GM21381 (cell line): ENCODE measurements around the gene SH3D19.
"Not testable (repeated sequence)": the region's sequence is repeated elsewhere in the genome, so short reads cannot be mapped to it uniquely, and the experiment has no call there.

ENCODE experiments used
- ATAC-seq: cut with Tn5 transposase; IDR thresholded peaks from one replicate; pipeline ENCODE4 v1.9.1; 2021; ENCODE audit warnings: mild to moderate bottlenecking, moderate library complexity; ENCODE audit not compliant: unreplicated experiment

The SH3D19 gene

GRCh38 chr4:151323667-151324066 lies 1.7 kb downstream of the SH3D19 start:
- ATAC-seq = no peak

DNA sequence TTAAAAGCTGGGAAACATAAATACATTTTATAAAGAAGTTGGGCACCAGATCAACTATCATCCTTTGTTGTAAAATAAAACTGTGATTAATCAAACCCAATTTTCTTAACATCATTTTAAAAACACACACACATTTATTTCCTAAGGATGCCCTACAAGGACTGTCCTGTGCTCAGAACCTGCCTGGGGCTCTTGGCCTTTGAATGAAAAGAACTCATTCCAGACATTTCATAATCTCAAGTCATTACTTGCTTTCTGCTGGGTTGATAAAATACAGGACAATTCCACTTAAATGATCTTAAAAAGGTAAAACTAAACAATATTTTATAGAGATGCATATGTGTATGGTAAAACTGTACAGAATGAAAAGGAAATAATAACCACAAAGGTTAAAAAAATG lies 2.8 kb downstream of the SH3D19 start:
- ATAC-seq = no peak

GRCh38 chr4:151322161-151322560 lies 3.2 kb downstream of the SH3D19 start:
- ATAC-seq = not testable (repeated sequence)

- ATAC-seq = no peak
These were observed 3.8 kb downstream of the SH3D19 start for GRCh38 chr4:151321586-151321985.

DNA sequence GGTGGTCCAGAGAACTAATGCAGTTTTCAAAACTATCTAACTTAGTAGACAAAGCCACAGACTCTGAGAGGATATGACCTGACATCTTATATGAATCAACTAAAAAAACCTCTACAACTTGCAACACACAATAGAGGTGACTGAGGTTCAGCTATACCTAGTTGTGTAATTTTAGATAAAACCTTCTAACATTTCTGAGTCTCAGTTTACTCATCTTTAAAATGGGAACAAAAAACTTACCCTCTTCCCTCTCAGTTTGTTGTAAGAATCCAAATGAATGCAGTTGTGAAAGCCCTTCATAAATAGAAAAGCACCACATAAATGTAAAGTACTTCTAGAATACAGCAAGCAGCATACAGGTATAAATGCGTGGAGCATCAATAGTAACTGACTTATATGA lies 5.9 kb downstream of the SH3D19 start:
- no peak for ATAC-seq

GRCh38 chr4:151318307-151319006 lies 6.9 kb downstream of the SH3D19 start:
- ATAC-seq = no peak

- no peak for ATAC-seq
These were observed 8.8 kb downstream of the SH3D19 start for GRCh38 chr4:151316645-151317044.

- no peak for ATAC-seq
These were observed 10.1 kb downstream of the SH3D19 start for GRCh38 chr4:151315212-151315886.

GRCh38 chr4:151314479-151314878 lies 10.9 kb downstream of the SH3D19 start:
- ATAC-seq = no peak

GRCh38 chr4:151314010-151314355 lies 11.4 kb downstream of the SH3D19 start:
- no peak for ATAC-seq

- ATAC-seq = no peak
These were observed 11.9 kb downstream of the SH3D19 start for GRCh38 chr4:151313306-151314009.

GRCh38 chr4:151310124-151310728 lies 15.2 kb downstream of the SH3D19 start:
- ATAC-seq = no peak

DNA sequence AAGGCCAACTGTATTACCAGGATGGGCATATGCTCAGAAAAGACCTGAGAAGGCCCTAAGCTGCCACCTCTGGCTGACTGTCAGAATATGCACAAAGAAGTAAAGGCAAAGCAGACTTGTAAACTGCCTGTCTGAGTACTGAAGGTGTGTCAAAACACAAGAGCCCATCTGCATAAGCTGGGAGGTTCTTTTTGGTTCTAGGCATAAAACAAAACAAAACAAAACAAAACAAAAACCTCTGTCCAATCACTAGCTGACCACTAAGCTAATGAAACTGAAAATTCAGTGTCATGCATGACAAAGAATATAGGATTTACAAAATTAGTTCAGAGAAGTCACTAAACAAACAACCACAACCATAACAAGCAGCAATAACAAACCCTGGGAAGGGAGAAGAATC lies 20.6 kb downstream of the SH3D19 start:
- peak; percentile 88 for ATAC-seq

GRCh38 chr4:151304226-151304625 lies 21.2 kb downstream of the SH3D19 start:
- ATAC-seq = no peak

GRCh38 chr4:151302432-151302831 lies 23.0 kb downstream of the SH3D19 start:
- no peak for ATAC-seq

DNA sequence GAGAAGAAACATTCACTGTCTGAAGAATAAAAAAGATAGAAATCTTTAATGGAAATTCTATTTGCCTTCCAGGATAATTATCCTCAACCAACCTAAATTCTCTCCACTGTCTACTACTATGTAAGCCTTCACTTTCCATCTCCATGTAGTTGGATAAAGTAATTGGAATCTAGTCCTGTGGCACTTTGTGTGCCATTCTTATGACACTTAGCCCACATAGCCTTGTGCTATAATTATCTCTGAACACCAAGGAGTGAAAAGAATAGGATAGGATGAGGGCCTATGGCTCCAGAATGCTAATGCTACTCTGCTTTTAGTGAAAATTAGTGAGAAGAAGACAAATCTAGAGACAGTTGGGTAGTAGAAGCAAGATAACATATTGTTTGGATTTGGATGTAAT lies 28.2 kb downstream of the SH3D19 start:
- no peak for ATAC-seq

- ATAC-seq = no peak
These were observed 29.2 kb downstream of the SH3D19 start for GRCh38 chr4:151296227-151296626.

DNA sequence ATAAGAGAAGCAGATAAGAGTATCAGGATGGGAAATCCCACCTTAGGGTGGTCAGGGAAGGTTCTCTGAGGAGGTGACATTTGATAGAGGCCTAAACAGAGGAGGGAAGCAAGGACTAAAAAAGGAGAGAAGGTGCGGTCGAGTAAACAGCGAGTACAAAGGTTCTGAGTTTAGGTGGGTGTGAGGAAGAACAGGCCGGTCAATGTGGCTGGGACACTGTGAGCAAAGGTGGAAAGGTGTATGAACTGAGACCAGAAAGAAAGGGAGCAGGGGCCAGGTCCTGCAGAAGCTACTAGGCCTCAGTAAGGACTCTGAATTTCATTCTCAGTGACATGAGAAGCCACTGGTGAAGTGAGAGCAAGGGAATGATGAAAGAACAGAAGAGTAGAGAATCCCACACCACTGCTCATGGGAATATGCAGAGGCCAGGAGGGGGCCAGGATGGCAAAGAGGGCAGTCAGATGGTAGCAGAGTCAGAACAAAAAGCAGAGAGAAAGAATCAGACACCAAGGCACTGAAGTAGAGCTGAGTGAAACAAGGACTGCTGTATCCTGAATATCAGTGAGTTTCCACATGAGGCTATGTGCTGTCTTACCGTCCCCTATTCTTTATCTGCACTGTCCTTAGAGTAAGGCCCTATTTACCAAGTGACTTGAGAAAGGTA lies 30.4 kb downstream of the SH3D19 start:
- ATAC-seq = no peak

GRCh38 chr4:151292038-151292437 lies 33.4 kb downstream of the SH3D19 start:
- no peak for ATAC-seq

DNA sequence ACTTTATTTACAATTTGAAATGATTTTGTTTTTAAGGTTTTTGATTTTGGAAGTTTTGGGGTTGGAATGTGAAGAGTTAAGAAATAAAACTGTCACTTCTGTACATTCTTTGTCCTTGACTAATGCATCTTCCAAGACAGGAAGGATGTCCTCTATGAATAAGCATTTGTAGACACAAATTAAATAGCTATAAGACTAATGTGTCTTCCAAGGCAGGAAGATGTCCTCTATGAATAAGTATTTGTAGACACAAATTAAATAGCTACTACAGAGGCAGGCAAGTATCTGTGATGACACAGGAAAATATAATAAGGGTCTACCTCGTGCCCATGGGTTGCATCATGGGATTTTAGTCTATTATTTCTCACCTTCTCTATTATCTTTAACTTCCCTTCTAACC lies 33.9 kb downstream of the SH3D19 start:
- no peak for ATAC-seq

- ATAC-seq = no peak
These were observed 38.0 kb downstream of the SH3D19 start for GRCh38 chr4:151287409-151287808.
